GM18511 (cell line): ENCODE measurements around the gene NFE2L3.
"Not testable (repeated sequence)": the region's sequence is repeated elsewhere in the genome, so short reads cannot be mapped to it uniquely, and the experiment has no call there.

Experiments
- ATAC-seq: cut with Tn5 transposase; IDR thresholded peaks from one replicate; pipeline ENCODE4 v1.9.1; 2021; ENCODE audit warnings: mild to moderate bottlenecking, moderate library complexity; ENCODE audit not compliant: unreplicated experiment

The NFE2L3 gene, protein sequence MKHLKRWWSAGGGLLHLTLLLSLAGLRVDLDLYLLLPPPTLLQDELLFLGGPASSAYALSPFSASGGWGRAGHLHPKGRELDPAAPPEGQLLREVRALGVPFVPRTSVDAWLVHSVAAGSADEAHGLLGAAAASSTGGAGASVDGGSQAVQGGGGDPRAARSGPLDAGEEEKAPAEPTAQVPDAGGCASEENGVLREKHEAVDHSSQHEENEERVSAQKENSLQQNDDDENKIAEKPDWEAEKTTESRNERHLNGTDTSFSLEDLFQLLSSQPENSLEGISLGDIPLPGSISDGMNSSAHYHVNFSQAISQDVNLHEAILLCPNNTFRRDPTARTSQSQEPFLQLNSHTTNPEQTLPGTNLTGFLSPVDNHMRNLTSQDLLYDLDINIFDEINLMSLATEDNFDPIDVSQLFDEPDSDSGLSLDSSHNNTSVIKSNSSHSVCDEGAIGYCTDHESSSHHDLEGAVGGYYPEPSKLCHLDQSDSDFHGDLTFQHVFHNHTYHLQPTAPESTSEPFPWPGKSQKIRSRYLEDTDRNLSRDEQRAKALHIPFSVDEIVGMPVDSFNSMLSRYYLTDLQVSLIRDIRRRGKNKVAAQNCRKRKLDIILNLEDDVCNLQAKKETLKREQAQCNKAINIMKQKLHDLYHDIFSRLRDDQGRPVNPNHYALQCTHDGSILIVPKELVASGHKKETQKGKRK

DNA sequence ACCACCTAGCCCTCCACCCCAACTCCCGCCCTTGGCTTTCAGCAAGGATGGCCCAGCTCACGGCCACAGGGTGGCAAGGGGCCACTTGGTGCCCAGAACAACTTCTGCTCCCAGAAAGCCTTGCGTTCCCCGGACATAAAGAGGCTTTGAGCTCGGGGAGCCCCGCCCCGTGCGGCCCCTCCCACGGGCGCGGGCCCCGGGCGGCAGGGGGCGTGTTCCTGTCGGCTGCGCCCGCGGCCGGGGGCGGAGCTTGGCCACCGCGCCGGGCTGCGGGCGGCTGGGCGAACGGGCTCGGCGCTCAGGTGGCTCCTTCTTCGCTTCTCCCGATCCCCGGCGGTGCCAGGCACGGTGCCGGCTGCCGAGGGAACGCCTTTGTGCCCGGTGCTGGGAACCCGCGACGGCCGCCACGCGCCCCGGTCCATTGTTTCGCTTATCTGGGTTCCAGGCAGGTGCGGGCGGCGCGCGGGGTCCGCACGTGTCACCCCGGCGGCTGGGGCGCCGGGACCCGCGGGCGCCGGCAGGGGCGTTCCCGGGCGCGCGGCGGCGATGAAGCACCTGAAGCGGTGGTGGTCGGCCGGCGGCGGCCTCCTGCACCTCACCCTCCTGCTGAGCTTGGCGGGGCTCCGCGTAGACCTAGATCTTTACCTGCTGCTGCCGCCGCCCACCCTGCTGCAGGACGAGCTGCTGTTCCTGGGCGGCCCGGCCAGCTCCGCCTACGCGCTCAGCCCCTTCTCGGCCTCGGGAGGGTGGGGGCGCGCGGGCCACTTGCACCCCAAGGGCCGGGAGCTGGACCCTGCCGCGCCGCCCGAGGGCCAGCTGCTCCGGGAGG, at the start of gene NFE2L3:
NFE2L3 (plus strand) TSS at position 246 of the 829 bp plus-strand sequence; CDS start at position 547, 301 bp downstream.
- ATAC-seq, result peak; percentile 73

DNA sequence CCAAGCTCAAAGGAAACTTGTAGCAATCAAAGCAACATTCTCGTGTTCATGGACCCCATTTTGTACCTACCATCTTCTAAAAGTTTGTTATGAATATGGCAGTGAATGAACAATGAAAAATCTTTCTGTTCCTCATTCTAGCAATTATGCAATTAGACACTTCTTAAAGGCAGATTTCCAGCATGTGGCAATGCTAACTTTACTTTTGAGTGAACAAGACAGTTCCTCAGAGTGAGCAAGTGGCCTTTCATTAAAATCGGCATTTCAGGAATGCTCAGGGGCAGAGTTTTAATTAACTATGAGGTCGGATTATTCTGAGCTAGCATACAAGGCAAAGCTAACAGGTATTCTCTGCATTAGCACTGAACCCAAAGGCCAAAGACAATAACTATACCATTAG, 48.4 kb upstream of the NFE2L3 start:
- ATAC-seq, result no peak

DNA sequence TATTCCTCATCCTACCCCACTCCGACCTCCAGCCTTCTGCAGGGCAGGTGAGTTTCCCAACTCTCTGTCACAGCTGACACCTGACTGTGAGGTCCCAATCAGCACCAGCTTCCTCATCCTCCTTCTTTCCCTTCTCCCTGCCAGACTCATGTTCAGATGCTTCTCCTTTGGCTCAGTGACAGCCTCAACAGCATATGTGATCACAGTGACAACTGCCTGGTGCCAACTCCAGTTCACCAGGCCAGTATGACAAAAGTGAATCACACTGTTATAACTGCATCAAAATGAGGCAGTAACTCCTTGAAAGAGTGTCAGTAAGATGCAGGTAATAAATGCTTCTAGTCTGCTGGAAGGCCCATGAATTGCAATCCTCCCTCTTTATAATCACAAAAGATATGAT, 46.8 kb upstream of the NFE2L3 start:
- no peak for ATAC-seq

DNA sequence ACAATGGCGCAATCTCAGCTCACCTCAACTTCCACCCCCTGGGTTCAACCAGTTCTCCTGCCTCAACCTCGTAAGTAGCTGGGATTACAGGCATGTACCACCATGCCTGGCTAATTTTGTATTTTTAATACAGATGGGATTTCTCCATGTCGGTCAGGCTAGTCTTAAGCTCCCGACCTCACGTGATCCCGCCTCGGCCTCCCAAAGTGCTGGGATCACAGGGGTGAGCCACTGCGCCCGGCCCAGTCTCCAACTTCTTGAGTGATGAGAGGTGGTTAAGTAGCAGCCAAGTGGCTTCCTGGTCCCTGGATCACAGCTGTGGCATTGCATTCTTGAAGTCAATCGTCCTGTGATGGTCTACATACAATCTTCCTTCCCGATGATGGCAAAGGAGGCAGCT, 46.1 kb upstream of the NFE2L3 start:
- no peak for ATAC-seq

DNA sequence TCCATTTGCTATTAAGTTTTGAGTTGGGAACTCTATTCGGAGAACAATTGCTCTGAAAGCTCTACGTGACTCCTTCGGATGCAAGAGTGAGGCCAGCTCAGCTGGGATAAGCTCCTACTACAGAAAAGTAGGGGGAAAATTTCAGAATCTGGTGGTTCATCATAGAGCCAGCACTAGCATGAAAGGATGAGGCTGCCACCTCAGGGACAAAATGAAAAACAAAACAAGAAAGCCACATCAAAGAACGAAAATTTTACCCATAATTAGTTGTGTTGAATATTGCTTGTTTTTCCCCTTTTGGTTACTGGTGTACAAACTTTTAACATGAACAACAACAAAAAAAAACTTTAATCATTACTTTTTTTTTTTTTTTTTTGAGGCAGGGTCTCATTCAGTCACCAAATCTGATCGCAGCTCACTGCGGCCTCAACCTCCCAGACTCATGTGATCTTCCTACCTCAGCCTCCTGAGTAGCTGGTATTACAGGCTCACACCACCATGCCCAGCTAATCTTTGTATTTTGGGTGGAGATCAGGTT, 39.7 kb upstream of the NFE2L3 start:
- no peak for ATAC-seq

DNA sequence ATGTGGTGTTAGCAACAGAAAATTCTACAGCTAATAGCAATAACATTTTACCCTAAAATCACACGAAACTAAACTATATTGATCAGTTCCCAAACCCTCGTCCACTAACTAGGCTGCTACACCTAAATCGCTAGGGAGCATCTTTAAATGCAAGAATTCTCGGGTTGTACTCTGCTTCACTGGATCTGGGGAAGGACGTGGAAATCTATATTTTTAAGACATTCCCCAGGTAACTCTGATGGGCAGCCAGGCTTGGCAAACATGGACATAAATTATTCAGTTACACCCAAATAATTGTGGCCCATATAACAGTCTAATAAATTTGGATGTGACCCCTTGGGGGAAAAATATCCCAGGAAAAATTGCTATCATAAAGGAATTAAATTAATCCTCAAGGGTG, 36.3 kb upstream of the NFE2L3 start:
- ATAC-seq, result no peak

DNA sequence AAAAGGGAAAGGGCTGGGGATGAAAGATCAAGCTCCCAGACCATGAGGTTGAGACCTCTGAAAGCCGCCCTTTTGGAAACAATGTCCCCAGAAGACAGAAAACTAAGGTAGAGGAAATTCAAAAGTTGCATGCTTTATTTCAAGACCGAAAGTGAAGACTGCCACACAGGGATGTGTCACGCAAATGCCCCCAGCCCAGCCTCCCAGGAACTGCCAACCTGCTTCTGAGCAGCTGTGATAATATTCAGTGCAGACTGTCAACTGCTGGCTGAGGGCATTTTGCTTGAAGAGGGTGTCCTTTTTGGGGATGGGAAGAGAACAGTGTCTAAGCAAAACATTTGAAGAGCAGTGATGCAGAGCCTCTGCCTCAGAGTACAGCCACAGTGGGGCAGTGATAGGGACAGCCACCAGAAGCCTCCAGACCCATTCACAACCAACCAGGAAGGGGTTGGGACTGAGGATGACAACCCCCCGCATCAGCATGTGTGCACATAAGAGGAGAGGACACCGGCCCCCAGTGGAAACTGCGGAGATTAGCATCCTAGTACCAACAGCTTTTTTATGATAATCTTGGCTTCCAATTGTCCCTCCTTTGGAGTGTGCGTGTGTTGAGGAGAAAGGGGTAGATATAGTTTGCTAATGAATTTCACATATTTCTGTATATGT, 34.7 kb upstream of the NFE2L3 start:
- no peak for ATAC-seq

DNA sequence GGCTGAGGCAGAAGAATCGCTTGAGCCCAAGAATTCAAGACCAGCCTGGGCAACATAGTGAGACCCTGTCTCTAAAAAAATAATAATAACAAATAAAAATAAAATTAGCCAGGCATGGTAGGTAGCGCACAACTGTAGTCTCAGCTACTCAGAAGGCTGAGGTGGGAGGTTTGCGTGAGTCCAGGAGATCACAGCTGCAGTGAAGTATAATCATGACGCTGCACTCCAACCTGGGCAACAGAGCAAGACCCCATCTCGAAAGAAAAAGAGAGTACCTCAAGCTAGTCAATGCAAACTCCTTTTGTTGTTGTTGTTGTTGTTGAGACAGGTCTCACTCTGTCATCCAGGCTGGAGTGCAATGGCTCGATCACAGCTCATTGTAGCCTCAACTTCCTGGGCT, 34.0 kb upstream of the NFE2L3 start:
- no peak for ATAC-seq

DNA sequence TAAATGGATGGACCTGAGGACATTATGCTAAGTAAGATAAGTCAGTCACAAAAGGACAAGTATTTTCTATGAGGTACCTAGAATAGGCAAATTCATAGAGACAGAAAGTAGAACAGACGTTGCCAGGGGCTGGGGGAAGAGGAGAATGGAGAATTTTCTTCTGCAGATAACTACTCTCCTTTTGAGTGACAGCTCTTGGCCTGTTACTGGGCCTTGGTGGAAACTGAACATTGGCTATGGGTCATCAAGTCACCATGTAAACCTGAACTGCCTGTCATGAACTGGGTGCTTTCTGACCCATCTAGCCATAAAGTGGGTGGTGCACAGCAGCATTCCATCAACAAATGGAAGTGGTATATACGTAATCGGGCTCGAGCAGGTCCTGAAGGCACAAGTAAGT, 29.3 kb upstream of the NFE2L3 start:
- ATAC-seq, result no peak

DNA sequence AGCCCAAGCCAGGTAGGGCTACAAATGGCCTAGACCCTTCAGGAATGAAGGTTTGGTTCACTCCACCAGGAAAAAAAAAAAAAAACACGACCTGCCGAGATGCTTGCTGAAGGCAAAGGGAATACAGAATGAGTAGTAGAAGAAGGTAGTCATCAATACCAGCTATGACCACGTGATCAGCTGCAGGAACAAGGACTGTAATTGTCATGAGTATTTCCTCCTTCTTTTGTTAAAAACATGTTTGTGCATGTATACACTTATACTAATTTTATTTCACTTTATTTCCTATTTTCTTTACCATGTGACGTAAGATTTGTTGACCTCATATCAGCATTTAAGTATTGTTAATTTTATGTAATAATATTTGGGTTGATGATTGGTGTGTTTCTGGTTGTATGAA, 27.2 kb upstream of the NFE2L3 start:
- not testable (repeated sequence) for ATAC-seq

DNA sequence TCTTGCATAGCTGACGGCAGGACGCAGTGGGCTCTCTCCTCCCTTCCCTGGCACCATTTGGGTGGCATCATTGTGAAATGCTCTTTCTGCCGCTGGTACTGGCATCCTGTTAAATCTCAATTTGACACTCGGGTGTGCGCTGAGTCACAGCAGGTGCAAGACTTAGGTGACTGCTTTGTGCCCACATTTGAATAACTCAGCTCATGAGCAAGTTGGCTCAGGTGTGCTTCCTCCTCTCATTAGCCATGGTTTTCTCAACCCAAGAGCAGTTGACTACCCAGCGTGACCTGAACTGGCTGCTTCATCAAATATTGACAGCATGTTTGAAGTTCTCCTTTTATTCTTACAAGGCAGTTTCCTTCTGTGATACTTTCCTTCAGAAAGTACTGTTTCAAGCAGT, 24.6 kb upstream of the NFE2L3 start:
- no peak for ATAC-seq

DNA sequence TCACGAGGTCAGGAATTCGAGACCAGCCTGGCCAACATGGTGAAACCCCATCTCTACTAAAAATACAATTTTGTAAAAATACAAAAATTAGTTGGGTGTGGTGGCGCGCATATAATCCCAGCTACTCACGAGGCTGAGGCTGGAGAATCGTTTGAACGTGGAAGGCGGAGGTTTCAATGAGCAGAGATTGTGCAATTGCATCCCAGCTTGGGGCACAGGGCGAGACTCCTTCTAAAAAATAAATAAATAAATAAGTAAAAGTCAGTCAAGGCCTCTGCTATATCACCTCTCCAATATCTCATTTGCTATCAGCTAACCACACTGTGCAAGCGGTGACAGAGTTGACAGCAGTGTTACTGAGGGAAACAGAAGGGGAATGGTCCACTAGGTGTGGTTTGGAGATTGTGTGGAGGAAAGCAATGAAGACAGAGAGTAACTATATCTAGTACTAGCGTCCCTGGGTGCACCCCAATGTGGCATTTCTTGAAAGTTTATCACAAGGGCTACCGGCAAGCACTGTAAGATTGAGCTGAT, 20.9 kb upstream of the NFE2L3 start:
- ATAC-seq, result no peak

DNA sequence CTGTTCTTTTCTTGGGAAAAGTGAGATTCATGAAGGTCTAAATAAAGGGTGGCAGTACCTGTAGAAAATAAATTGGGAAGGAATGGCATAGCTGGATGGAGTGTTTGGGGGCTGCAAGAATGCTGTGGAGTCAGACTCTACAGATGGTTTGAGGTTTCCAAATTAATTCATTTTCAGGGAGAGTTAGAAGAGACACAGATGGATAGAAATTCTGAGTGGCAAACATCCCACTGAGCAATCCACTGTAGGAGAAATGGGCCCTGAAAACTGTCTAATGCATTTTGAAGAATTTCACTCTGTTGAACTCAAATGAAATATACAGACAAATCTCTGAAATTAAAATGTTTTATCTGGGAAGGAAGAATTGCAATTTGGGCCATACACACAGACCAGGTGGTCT, 16.9 kb upstream of the NFE2L3 start:
- no peak for ATAC-seq

DNA sequence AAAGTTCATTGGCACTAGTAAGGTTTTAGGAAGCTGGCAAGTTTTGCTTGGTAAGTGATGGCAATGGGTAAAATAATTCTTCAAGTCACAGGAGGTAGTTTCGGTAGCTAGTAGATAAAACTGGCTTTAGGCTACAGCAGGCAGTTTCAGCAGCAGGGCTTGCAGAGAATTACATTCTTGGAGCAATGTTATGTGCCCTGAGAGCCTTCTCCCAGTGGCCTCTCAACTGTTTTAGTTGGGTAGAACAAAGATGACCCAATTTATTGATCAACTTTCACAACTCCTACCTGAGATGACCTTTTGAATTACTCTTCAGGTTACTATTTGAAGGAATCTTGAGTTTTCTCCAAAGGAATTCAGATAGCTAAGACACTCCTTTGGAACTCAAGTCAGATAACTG, 16.4 kb upstream of the NFE2L3 start:
- no peak for ATAC-seq

DNA sequence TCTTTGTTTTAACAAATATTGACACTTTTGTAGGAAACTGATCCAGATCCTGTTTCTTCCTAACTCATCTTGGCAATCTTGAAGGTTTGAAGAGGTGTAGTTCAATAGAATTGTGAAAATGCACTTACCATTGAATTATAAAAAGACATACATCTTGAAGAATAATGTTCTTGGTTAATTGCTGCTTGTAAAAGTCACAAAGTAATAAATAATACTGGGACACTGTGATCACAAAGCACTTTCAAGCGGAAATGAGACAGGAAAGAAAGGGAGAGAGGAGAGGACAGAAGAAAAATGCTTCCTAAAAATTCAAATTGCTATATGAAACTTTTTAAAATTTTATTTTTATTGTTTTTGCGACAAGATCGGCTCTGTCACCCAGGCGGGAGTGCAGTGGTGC, 15.2 kb upstream of the NFE2L3 start:
- ATAC-seq, result no peak

DNA sequence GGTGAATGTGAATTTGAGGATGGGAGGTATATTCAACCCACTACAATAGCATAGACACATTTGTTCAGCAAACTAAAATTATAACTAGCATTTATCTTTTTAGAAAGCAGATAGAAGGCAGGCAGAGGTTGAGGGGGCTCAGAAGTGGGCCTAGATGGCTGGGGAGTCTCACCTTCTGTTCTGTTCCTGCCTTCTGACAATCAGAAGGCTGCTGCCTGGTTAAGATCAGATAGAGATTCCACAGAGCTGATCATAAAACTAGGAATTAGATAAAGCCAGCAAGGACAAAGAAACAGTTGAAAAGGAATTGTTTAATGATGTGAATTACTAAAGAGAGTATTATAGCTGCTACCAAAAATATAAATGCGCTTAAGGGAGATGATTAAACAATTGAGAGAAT, 11.6 kb upstream of the NFE2L3 start:
- no peak for ATAC-seq

DNA sequence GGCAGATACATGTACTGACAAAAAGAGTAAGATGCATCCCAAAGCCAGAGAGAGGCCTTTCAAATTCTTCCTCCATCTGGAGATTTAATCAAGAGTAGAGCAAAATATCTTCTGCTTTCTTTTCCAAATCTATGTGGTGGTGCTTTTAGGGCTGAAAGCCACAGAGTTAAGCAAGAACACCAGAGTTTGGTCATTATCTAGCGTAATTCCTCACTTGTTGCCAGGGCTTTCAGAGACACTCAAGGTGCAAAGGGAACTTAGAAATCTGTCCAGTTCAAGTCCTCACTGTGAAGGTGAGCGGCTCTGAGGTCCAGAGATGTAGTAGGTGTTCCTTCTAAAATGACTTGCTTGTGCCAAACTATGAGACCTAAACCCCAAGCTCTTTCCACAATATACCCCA, 10.9 kb upstream of the NFE2L3 start:
- no peak for ATAC-seq

DNA sequence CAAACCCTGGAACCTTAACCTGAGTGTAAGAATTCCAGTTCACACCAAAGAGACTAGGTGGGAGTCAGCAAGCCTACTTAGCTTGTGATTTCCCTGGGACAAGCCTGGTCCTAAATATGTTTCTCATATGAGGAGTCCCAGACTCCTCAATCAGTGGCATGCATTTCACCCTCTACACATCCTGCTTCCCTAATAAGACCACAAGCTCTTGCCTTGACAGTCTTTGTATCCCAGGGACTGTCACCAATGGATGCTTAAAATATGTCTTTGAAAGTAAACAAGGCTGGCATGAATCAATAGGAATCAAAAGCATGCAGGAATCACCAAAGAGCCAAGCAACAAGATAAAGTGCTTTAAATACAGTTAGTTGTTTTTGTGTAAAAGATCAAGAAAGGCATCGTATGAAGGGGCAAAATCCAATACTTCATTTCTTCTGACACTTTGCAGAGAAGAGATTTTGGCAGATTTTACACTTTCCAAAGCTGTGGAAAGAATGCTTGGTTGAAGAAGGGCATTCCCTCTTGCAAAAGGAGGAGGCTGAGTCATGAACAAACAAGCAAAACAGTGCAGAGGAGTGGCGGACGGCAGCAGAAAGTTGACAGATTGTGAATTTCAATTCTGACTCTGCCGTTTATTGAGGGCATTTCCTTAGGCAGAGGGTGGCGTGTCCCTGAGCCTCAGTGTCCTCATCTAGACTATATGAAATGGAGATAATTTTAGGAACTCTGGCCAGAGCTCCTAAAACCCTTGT, 8.5 kb upstream of the NFE2L3 start:
- ATAC-seq, result no peak

DNA sequence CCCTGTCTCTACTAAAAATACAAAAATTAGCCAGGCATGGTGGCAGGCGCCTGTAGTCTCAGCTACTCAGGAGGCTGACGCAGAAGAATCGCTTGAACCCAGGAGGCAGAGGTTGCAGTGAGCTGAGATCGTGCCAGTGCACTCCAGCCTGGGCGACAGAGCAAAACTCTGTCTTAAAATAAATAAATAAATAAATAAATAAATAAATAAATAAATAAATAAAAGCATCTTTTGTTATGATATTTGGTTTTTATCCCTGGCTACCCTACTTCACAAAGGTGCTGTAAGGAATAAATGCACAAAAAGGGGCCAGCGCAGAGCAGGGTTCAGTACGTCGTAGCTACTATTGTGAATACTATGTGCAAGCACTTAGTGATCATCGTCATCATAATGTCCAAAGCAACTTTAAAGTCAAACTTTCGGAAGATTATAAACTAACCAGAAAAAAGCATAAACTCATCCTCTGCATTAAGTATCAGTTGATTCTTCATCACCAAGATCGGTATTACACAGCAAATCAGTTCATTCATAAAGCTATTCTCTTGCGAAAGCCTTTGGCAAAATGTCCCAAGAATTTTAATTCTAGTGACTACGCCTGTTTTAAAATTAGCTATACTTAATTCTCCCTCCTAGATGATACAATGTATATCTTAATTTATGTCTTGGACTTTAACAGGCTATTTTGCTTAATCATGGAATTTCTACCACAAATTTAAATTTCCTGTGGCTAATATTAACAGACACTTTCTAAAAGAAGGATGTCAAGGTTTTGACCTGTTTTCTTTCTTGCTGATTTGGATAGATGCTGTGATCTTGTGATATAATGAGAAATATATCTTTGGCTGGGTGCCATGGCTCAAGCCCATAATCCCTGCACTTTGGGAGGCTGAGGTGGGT, 7.6 kb upstream of the NFE2L3 start:
- no peak for ATAC-seq
